Measurements from ENCODE around the gene IGLL5.

The IGLL5 gene

GRCh38 chr22:22842085-22842484 lies 45.5 kb upstream of the IGLL5 start:
- TF ChIP-seq, protein P1, sequence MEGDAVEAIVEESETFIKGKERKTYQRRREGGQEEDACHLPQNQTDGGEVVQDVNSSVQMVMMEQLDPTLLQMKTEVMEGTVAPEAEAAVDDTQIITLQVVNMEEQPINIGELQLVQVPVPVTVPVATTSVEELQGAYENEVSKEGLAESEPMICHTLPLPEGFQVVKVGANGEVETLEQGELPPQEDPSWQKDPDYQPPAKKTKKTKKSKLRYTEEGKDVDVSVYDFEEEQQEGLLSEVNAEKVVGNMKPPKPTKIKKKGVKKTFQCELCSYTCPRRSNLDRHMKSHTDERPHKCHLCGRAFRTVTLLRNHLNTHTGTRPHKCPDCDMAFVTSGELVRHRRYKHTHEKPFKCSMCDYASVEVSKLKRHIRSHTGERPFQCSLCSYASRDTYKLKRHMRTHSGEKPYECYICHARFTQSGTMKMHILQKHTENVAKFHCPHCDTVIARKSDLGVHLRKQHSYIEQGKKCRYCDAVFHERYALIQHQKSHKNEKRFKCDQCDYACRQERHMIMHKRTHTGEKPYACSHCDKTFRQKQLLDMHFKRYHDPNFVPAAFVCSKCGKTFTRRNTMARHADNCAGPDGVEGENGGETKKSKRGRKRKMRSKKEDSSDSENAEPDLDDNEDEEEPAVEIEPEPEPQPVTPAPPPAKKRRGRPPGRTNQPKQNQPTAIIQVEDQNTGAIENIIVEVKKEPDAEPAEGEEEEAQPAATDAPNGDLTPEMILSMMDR (IDR thresholded peaks at IDR 0.05; ENCODE audit: low read depth, low read length), result no peak
- TF ChIP-seq, protein P2, sequence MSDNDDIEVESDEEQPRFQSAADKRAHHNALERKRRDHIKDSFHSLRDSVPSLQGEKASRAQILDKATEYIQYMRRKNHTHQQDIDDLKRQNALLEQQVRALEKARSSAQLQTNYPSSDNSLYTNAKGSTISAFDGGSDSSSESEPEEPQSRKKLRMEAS (IDR thresholded peaks at IDR 0.05; ENCODE audit: low read depth, low read length), result no peak
- no peak for TF ChIP-seq MYC (IDR thresholded peaks at IDR 0.05; ENCODE audit: low read depth, low read length)
- no peak for TF ChIP-seq POLR2A (IDR thresholded peaks at IDR 0.05; ENCODE audit: extremely low read depth, insufficient read length)

DNA sequence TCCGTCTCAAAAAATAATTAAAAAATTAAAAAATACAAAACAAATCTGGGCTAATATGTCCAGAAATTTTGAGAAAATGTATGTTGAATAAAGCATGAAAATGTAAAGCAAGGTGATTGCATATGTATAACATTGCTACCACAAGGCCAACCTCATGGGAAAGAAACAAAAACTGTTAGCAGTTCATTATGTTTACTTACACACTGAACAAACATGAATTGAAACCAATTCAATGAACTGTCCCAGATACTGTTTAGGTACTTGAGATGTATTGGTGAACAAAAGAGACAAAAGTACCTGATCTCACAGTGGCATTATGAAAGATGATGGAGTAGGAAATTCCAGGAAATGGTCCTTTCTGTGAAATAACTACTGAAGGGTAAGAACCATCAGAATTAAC lies 43.8 kb upstream of the IGLL5 start:
- no peak for DNase-seq (ENCODE audit: low read depth)
- H3K4me3 ChIP-seq (ENCODE audit: low read depth, low read length), result no peak overlapping the region
- TF ChIP-seq, protein P1 (IDR thresholded peaks at IDR 0.05; ENCODE audit: low read depth, low read length), result no peak
- TF ChIP-seq, protein P2 (IDR thresholded peaks at IDR 0.05; ENCODE audit: low read depth, low read length), result no peak
- TF ChIP-seq POLR2A (IDR thresholded peaks at IDR 0.05; ENCODE audit: extremely low read depth, insufficient read length) (no peak), MYC (IDR thresholded peaks at IDR 0.05; ENCODE audit: low read depth, low read length) (no peak)

More at GRCh38 chr22:22842085-22842484, 45.5 kb upstream of the IGLL5 start:
- no peak overlapping the region for H3K4me3 ChIP-seq (ENCODE audit: low read depth, low read length)
- no peak for DNase-seq (ENCODE audit: low read depth)

DNA sequence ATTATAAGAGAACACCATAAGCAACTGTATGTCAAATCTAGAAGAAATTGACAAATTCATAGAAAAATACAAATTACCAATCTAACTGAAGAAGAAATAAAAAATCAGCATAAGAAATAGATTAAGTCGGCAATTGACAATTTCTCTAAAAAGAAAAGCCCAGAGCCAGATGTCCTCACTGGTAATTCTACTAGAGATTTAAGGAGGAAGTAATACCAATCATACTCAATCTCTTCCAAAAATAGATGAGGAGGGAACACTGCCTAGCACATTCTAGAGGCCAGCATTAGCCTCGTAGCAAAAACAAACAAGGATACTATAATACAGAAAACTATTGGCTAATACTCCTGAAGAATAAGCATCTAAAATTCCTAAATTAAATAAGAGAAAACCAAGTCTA lies 40.4 kb upstream of the IGLL5 start:
- DNase-seq (ENCODE audit: low read depth), result no peak
- TF ChIP-seq, protein P2 (IDR thresholded peaks at IDR 0.05; ENCODE audit: low read depth, low read length), result no peak
- TF ChIP-seq POLR2A (IDR thresholded peaks at IDR 0.05; ENCODE audit: extremely low read depth, insufficient read length) (no peak), MYC (IDR thresholded peaks at IDR 0.05; ENCODE audit: low read depth, low read length) (no peak)
- TF ChIP-seq, protein P1 (IDR thresholded peaks at IDR 0.05; ENCODE audit: low read depth, low read length), result no peak
- H3K4me3 ChIP-seq (ENCODE audit: low read depth, low read length), result no peak overlapping the region

GRCh38 chr22:22848364-22848866 lies 39.2 kb upstream of the IGLL5 start:
- TF ChIP-seq, protein P1 (IDR thresholded peaks at IDR 0.05; ENCODE audit: low read depth, low read length), result peak; percentile 92
- TF ChIP-seq, protein P2 (IDR thresholded peaks at IDR 0.05; ENCODE audit: low read depth, low read length), result no peak
- H3K4me3 ChIP-seq (ENCODE audit: low read depth, low read length), result no peak overlapping the region
- DNase-seq (ENCODE audit: low read depth), result peak; percentile 59

GRCh38 chr22:22849640-22850610 lies 37.7 kb upstream of the IGLL5 start:
- TF ChIP-seq, protein P2 (IDR thresholded peaks at IDR 0.05; ENCODE audit: low read depth, low read length), result no peak
- TF ChIP-seq MYC (IDR thresholded peaks at IDR 0.05; ENCODE audit: low read depth, low read length) (no peak), POLR2A (IDR thresholded peaks at IDR 0.05; ENCODE audit: extremely low read depth, insufficient read length) (no peak)
- TF ChIP-seq, protein P1 (IDR thresholded peaks at IDR 0.05; ENCODE audit: low read depth, low read length), result no peak
- H3K4me3 ChIP-seq (ENCODE audit: low read depth, low read length), result no peak overlapping the region
- DNase-seq (ENCODE audit: low read depth), result no peak
